BLaER1 (cell line): ENCODE results near the gene SEC14L1.
A peak's percentile ranks its signal among the peaks of the same experiment; 100 is the strongest.
"Not testable (repeated sequence)": the region's sequence is repeated elsewhere in the genome, so short reads cannot be mapped to it uniquely, and the experiment has no call there.

Experiments
- H3K27ac ChIP-seq: shearing (Covaris generic); formaldehyde crosslinking; 2 replicates; pipeline ENCODE4 v1.8.1; 2022
- H3K27me3 ChIP-seq: shearing (Covaris generic); formaldehyde crosslinking; 2 replicates; pipeline ENCODE4 v1.8.1; 2022
- H3K36me3 ChIP-seq: shearing (Covaris generic); formaldehyde crosslinking; 2 replicates; pipeline ENCODE4 v1.8.1; 2022
- H3K4me1 ChIP-seq: shearing (Covaris generic); formaldehyde crosslinking; 2 replicates; pipeline ENCODE4 v1.8.1; 2022
- H3K4me2 ChIP-seq: shearing (Covaris generic); formaldehyde crosslinking; 2 replicates; pipeline ENCODE4 v1.8.1; 2022
- H3K4me3 ChIP-seq: shearing (Covaris generic); formaldehyde crosslinking; 2 replicates; pipeline ENCODE4 v1.8.1; 2022
- H3K9ac ChIP-seq: shearing (Covaris generic); formaldehyde crosslinking; 2 replicates; pipeline ENCODE4 v1.8.1; 2022
- H3K9me3 ChIP-seq: shearing (Covaris generic); formaldehyde crosslinking; 2 replicates; pipeline ENCODE4 v1.8.1; 2022
- H4K20me1 ChIP-seq: shearing (Covaris generic); formaldehyde crosslinking; 2 replicates; pipeline ENCODE4 v1.8.1; 2022
- Cebpa-rat ChIP-seq: shearing (Covaris generic); IDR thresholded peaks from 2 replicates; pipeline ENCODE4 v1.8.1; 2022

Gene SEC14L1

GRCh38 chr17:77128896-77129567 lies 11.7 kb upstream of the SEC14L1 start:
- no peaks in the 10 kb centered on the region for H4K20me1 ChIP-seq
- no peak overlapping the region for H3K9ac ChIP-seq
- peaks cover 61% of the 10 kb centered on the region for H3K4me1 ChIP-seq
- H3K9me3 ChIP-seq = no peaks in the 10 kb centered on the region
- peak overlapping the region; percentile 85 for H3K4me2 ChIP-seq
- no peaks in the 10 kb centered on the region for H3K27me3 ChIP-seq
- no peak overlapping the region for H3K27ac ChIP-seq
- H3K36me3 ChIP-seq = no peaks in the 10 kb centered on the region
- no peak for TF ChIP-seq Cebpa-rat
- H3K4me3 ChIP-seq = no peak overlapping the region

GRCh38 chr17:77129568-77130301 lies 11.0 kb upstream of the SEC14L1 start:
- Histone ChIP-seq H4K20me1 (no peaks in the 10 kb centered on the region), H3K9ac (no peak overlapping the region), H3K27me3 (no peaks in the 10 kb centered on the region), H3K27ac (no peak overlapping the region), H3K4me1 (peaks cover 61% of the 10 kb centered on the region), H3K4me2 (peak overlapping the region; percentile 31), H3K4me3 (no peak overlapping the region), H3K9me3 (no peaks in the 10 kb centered on the region), H3K36me3 (no peaks in the 10 kb centered on the region)
- TF ChIP-seq Cebpa-rat = no peak

GRCh38 chr17:77130525-77130924 lies 10.2 kb upstream of the SEC14L1 start:
- peaks cover 62% of the 10 kb centered on the region for H3K4me1 ChIP-seq
- no peaks in the 10 kb centered on the region for H4K20me1 ChIP-seq
- no peaks in the 10 kb centered on the region for H3K27me3 ChIP-seq
- H3K4me3 ChIP-seq = no peak overlapping the region
- no peaks in the 10 kb centered on the region for H3K9me3 ChIP-seq
- no peak overlapping the region for H3K27ac ChIP-seq
- no peak overlapping the region for H3K9ac ChIP-seq
- H3K4me2 ChIP-seq = peak overlapping the region; percentile 31; the same call in 1 of the 2 replicates
- TF ChIP-seq Cebpa-rat = no peak
- no peaks in the 10 kb centered on the region for H3K36me3 ChIP-seq

DNA sequence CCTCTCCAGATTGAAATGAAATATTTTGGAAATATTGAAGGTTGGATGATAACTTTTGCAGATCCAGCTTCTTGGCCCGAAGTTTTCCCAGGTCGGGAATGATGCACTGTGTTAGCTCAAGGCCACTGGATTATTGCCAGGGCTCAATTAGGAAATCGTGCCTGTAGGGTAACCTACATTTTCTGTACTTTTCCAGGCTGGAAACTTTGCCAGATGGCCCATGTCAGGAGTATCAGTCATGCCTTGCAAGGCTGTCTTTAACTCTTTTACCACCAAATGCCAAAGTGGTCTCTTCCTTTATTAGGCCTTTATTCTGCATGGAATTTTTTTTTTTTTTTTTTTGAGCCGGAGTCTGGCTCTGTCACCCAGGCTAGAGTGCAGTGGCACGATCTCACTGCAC lies 8.9 kb upstream of the SEC14L1 start:
- Histone ChIP-seq H3K4me2 (no peak overlapping the region), H3K4me3 (no peak overlapping the region), H3K9ac (no peak overlapping the region), H3K27me3 (no peaks in the 10 kb centered on the region), H3K36me3 (no peaks in the 10 kb centered on the region), H4K20me1 (no peaks in the 10 kb centered on the region), H3K27ac (no peak overlapping the region), H3K9me3 (peaks cover 1% of the 10 kb centered on the region), H3K4me1 (peaks cover 70% of the 10 kb centered on the region)
- TF ChIP-seq Cebpa-rat = no peak

GRCh38 chr17:77132411-77133086 lies 8.2 kb upstream of the SEC14L1 start:
- no peak overlapping the region for H3K4me3 ChIP-seq
- peaks cover 8% of the 10 kb centered on the region for H3K9me3 ChIP-seq
- no peak overlapping the region for H3K9ac ChIP-seq
- H3K27ac ChIP-seq = no peak overlapping the region
- no peaks in the 10 kb centered on the region for H3K27me3 ChIP-seq
- TF ChIP-seq Cebpa-rat = no peak
- H3K4me1 ChIP-seq = peaks cover 65% of the 10 kb centered on the region
- H3K4me2 ChIP-seq = no peak overlapping the region
- no peaks in the 10 kb centered on the region for H4K20me1 ChIP-seq
- no peaks in the 10 kb centered on the region for H3K36me3 ChIP-seq

- Histone ChIP-seq H3K4me3 (no peak overlapping the region), H3K36me3 (no peaks in the 10 kb centered on the region), H3K4me1 (peaks cover 59% of the 10 kb centered on the region), H3K27me3 (no peaks in the 10 kb centered on the region), H3K9me3 (peaks cover 14% of the 10 kb centered on the region), H4K20me1 (no peaks in the 10 kb centered on the region), H3K4me2 (no peak overlapping the region), H3K27ac (no peak overlapping the region), H3K9ac (no peak overlapping the region)
- no peak for TF ChIP-seq Cebpa-rat
Observed at GRCh38 chr17:77133087-77133638, 7.6 kb upstream of the SEC14L1 start.

DNA sequence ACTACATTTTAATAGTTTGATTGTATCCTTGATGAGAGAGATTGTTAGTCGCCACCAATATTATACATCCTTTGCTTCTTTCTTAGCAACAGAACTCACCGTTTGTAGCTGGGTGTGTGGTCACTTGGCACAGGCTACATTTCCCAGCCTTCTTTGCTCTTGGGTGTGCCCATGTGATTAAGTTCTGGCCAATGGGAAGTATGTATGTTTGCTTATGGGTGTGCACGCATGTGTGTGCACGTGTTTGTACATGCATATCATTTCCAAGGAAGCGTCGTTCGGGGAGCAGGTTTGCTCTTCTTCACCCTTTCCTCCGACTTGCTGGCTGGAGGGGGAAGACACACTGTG lies 4.4 kb upstream of the SEC14L1 start:
- no peak for TF ChIP-seq Cebpa-rat
- peaks cover 48% of the 10 kb centered on the region for H3K4me1 ChIP-seq
- H3K9ac ChIP-seq = no peak overlapping the region
- H3K27ac ChIP-seq = no peak overlapping the region
- no peaks in the 10 kb centered on the region for H3K36me3 ChIP-seq
- no peaks in the 10 kb centered on the region for H3K27me3 ChIP-seq
- no peaks in the 10 kb centered on the region; the same call in 1 of the 2 replicates for H4K20me1 ChIP-seq
- H3K4me3 ChIP-seq = no peak overlapping the region
- H3K4me2 ChIP-seq = peak overlapping the region; percentile 52; the same call in 1 of the 2 replicates
- H3K9me3 ChIP-seq = peaks cover 27% of the 10 kb centered on the region

DNA sequence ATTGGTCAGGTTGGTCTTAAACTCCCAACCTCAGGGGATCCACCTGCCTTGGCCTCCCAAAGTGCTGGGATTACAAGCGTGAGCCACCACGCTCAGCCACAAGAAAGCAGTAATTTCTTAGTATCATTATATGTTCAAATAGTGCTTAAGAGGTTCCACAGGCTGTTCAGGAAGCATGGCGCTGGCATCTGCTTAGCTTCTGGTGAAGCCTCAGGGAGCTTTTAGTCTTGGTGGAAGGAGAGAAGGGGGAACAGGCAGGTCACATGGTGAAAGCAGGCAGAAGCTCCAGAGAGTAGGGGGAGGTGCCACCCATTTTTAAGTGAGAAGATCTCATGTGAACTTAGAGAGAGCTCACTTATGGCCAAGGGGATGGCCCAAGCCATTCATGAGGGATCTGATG lies 3.7 kb upstream of the SEC14L1 start:
- no peaks in the 10 kb centered on the region for H3K27me3 ChIP-seq
- H3K4me1 ChIP-seq = peaks cover 55% of the 10 kb centered on the region
- H3K36me3 ChIP-seq = no peaks in the 10 kb centered on the region
- H3K9ac ChIP-seq = no peak overlapping the region
- H3K4me2 ChIP-seq = no peak overlapping the region
- H3K9me3 ChIP-seq = peaks cover 27% of the 10 kb centered on the region
- no peak overlapping the region for H3K27ac ChIP-seq
- no peak for TF ChIP-seq Cebpa-rat
- peaks cover 7% of the 10 kb centered on the region for H4K20me1 ChIP-seq
- H3K4me3 ChIP-seq = no peak overlapping the region

- Histone ChIP-seq H3K4me1 (peaks cover 63% of the 10 kb centered on the region), H3K9me3 (peaks cover 27% of the 10 kb centered on the region), H4K20me1 (peaks cover 15% of the 10 kb centered on the region)
- not testable (repeated sequence) for H3K36me3 ChIP-seq, H3K27me3 ChIP-seq, H3K27ac ChIP-seq, H3K4me2 ChIP-seq, H3K9ac ChIP-seq, H3K4me3 ChIP-seq
Observed at GRCh38 chr17:77137886-77138285, 2.9 kb upstream of the SEC14L1 start.
